HG02852 (cell line): ENCODE data around the gene STEAP4.

Source experiments
- ATAC-seq: cut with Tn5 transposase; IDR thresholded peaks from one replicate; pipeline ENCODE4 v1.9.1; 2021; ENCODE audit warnings: mild to moderate bottlenecking, moderate library complexity; ENCODE audit not compliant: unreplicated experiment

The STEAP4 gene

DNA sequence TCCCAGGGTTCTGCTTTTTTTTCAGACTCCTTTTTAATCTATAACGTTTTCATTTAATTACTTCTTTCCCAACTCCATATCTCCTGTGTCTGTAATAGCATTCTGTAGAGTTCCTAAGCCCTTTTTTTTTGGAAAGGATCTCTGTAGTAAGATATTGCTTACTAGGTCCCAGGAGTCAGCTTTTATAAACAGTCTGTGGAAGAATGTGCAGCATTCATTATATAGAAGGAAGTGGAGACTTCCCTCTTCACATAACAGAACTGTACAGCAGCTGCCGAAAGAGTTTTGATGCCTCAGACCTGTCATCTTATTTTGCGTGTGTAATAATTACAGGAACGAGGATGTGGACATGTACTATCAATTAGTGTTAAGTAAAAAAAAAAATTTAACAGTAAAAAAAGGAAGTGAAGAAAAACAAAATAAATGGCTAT, 7.4 kb upstream of the STEAP4 start:
- ATAC-seq, result no peak

GRCh38 chr7:88312061-88312663, 5.5 kb upstream of the STEAP4 start:
- ATAC-seq, result no peak

GRCh38 chr7:88311675-88312036, 5.0 kb upstream of the STEAP4 start:
- ATAC-seq, result no peak

- no peak for ATAC-seq
These were observed 4.4 kb upstream of the STEAP4 start for GRCh38 chr7:88310956-88311674.

DNA sequence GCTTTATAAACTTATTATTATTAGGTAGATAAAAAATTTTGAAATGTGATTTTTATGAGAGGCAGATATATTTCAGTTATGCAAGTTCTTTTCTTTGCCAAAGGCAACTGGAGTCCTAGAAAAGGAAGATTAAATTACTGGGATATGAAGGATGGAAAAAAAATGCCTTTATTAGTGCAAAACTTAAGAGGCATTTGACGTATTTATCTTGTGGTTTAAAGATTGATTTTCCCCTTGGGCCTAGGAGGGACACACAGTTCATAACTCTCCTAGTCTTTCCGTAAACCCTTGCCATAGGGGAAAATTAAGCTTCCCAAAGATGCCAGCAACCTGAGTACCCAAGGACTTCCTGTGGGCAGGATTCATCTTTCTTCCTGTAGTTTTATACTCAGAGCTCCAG, 3.1 kb upstream of the STEAP4 start:
- ATAC-seq, result no peak

- no peak for ATAC-seq
These were observed 1.1 kb upstream of the STEAP4 start for GRCh38 chr7:88307823-88308222.

DNA sequence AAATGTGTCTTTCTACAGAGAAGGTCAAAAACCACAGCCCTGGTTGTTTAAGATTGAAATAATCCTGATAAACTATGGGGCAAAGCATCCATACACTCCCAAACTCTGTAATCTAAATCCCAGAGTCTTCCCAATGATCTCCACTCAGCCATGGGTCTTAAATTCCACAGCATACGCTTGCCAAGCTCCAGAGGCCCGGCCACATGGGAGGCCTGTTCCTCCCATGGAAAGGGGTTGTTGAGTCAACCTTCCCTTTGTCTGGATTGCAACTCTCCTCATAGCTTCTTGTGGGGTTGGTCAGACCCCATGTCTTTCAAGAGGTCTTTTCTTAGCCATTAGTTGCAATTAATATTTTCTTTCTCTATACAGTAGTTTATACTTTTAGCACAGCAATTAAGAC, 718 bp upstream of the STEAP4 start:
- ATAC-seq, result no peak

DNA sequence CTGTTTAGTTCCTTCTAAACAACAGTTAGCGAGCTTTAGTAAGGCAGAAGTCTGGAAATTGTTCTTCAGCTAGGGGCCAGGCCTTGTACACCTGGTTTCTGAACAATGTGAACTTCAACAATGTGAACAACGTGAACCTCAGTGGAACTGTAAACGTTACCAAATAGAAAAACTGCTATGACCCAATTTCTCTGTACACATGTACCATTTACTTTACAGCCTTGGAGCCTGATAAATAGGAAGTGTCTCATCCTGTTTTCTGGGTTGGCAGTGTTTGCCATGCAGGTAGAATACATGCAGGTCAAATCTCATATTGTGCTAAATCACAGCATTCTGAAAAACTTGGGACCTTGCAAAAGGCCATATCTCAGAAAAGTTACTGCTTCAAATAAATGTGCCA, 1.6 kb downstream of the STEAP4 start:
- ATAC-seq, result no peak

GRCh38 chr7:88302486-88302885, 4.2 kb downstream of the STEAP4 start:
- ATAC-seq, result no peak

GRCh38 chr7:88301924-88302323, 4.8 kb downstream of the STEAP4 start:
- ATAC-seq, result no peak

DNA sequence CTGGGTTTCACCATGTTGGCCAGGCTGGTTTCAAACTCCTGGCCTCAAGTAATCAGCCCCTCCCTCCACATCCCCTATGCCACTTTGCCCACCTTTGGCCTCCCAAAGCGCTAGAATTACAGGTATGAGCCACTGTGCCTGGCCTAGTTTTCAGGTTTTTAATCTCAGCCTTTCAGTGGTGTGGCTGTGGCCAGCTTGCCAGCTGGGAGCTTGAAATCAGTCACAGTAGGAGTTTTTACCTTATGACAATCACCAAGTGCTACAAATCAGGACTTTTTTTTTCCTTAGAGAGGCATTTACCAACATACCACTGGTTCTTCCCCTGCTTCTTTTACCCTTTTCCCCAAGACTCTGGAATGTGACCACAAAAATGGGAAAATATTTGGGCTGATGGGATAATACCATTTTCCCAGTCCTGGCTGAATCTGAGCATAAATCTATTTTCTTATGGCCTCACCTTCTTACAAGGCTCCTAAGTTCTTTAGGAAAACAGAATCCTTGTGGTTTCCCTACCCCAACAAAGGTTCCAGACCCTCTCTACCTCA, 6.2 kb downstream of the STEAP4 start:
- ATAC-seq, result no peak

DNA sequence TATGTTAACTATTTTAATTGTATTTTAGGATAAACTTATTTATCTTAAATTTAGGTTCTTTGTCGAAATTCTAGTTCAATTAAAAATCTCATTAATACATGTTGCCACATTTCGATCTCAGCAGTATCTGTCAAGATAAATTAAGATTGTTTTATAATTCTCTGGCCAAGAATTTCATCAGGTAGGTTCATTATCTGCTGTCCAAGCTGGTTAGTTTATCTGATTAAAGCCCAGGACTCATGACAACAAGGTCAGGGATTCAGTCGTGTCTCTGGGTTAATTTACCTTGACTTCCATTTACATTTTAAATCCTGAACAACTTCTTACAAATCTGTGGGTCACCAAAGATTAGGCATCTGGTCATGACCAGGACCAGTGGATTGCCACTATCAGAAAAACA, 7.6 kb downstream of the STEAP4 start:
- no peak for ATAC-seq

- ATAC-seq, result no peak
These were observed 12.8 kb downstream of the STEAP4 start for GRCh38 chr7:88293866-88294265.

DNA sequence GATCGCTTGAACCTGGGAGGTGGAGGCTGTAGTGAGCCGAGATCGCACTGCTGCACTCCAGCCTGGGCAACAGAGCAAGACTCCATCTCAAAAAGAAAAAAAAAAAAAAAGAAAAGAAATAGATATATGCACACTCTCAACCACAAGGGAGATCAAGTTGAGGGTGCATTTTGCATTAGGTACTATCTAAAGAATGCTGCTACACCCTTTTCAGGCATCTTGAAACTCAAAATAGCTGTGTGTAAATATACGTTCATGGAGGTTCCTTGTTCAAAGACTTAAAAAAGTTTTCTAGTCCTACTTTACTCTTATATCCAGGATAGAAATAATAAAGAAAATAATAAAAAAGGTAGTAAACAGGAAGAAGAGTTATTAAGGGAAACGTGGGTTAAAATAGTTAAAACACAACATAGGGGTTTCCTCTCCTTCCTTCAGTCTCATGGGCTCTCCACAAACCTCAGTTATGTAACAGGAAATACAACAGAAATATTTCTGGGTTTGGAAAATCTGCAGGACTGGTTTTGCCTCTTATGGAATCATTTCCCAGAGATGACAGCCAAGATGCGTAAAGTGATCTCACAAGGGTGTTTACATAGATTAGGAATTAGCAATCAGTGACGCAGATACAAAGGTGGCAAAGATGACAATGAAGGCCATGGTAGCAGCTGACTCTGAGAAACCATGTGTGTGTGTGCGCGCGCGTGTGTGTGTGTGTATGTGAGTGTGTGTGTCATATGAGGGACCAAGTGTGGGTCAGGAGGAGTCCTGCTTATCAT, 15.1 kb downstream of the STEAP4 start:
- ATAC-seq, result no peak

- ATAC-seq, result no peak
These were observed 16.2 kb downstream of the STEAP4 start for GRCh38 chr7:88290491-88290890.

GRCh38 chr7:88289564-88290025, 17.1 kb downstream of the STEAP4 start:
- no peak for ATAC-seq

DNA sequence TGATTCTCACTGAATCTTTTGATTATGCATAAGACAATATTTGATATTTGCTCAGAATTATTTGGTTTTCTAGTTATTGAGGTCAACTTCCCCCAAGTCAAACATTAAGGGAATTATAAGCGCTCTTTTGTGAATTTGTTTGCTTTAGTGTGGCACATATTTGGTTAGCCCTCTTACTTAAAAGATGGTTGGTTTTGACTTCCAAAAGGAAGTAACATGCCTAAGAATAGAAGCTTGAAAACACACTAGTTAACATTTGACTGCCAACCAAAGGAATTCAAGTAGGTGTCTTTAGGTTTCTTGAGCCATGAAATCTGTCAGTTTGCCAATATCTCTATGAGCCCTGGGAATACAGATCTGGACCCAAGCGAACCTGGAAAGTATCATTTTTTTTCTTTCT, 24.9 kb downstream of the STEAP4 start:
- ATAC-seq, result no peak

- no peak for ATAC-seq
These were observed 25.9 kb downstream of the STEAP4 start for GRCh38 chr7:88280801-88281200.

- ATAC-seq, result no peak
These were observed 27.4 kb downstream of the STEAP4 start for GRCh38 chr7:88279323-88279722.

- ATAC-seq, result no peak
These were observed 27.8 kb downstream of the STEAP4 start for GRCh38 chr7:88278881-88279280.

DNA sequence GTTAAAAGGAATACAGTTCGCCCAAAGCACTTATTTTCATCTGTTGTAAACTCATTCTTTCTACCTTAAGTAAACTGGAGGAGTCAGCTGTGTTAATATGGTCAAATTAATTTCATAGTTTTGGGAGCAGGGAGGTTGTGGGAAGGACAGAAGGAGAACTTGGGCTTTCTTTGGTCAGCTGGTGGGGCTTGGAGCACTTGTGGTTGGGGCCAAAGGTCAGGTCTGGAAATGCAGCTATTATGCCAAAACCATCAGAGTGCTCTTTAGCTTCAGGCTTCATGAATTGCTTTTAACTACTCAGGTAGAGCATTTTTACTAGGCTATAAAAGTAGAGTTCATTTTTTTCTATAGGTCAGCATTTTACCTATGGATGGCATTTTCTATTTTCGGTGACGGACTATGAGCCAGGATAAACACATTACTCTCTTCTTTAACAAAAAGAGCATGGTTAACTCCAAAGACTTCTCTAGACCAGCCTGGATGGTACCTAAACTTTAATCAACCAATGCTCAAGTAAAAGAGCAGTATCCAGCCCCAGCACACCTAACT, 30.0 kb downstream of the STEAP4 start:
- no peak for ATAC-seq
